ENCODE data around the gene TMX1. TPM values are rescaled to one million over a fixed set of nuclear protein-coding genes. Genes with fewer than 3 reads are reported as not detected.

TMX1 gene
- total RNA-seq (45.5 and 49.5 TPM in 2 replicates), polyA plus RNA-seq (32.6 and 36.5 TPM in 2 replicates), polyA minus RNA-seq (ENCODE audit: low replicate concordance) (1.8 and 6.3 TPM in 2 replicates)
- polyA plus RNA-seq (2012) = 33.0 and 36.0 TPM in 2 replicates

GRCh38 chr14:51239813-51240803 is at the start of gene TMX1:
Gene TMX1, plus strand, starts transcription at chr14:51240247. Its CDS starts 46 bp downstream, at chr14:51240293.
- Histone ChIP-seq H3K4me1 (ENCODE audit: control insufficient read depth, extremely low read depth, insufficient read depth, low read length) (no peaks in the 10 kb centered on the region), H3K9ac (ENCODE audit: insufficient read depth, low read length) (peak within 1 kb of the TSS; percentile 92), H3K9me3 (ENCODE audit: control insufficient read depth, insufficient read depth, low read depth, low read length) (no peaks in the 10 kb centered on the region), H4K20me1 (ENCODE audit: control insufficient read depth, extremely low read depth, insufficient read depth, low read length) (no peaks in the 10 kb centered on the region), H3K27ac (ENCODE audit: insufficient read depth, low read length) (peak within 1 kb of the TSS; percentile 90), H3K4me2 (ENCODE audit: extremely low read depth, insufficient read depth, low read length) (peak within 1 kb of the TSS; percentile 93), H3K79me2 (ENCODE audit: control insufficient read depth, insufficient read depth, low read length) (peaks cover 42% of the 10 kb centered on the region), H3K4me3 (replicated peaks in 1 of 4; ENCODE audit: control extremely low read depth in 1 of 4, insufficient read depth in 1 of 4, low read depth in 3 of 4, low read length in 4 of 4) (peak within 1 kb of the TSS; percentile 85 to 99 (median 94)), H3K36me3 (ENCODE audit: control insufficient read depth, insufficient read depth, low read length) (no peaks in the 10 kb centered on the region), H3K27me3 (ENCODE audit: control insufficient read depth, insufficient read depth, low read length) (no peaks in the 10 kb centered on the region), H2AFZ (ENCODE audit: low read length) (peak within 1 kb of the TSS; percentile 100)
- peak; percentile 97 to 99 for DNase-seq (ENCODE audit: low read depth in 2 of 2)
- TF ChIP-seq EZH2 (IDR thresholded peaks at IDR 0.05; ENCODE audit: low read length, missing control alignments) = no peak
- TF ChIP-seq CTCF (conservative IDR thresholded peaks at IDR 0.05 in 1 of 2, IDR thresholded peaks at IDR 0.05 in 1 of 2; ENCODE audit: low read depth in 1 of 2, low read length in 2 of 2) = peak in 1 of 2 donors; percentile 4

- Histone ChIP-seq H3K4me1 (ENCODE audit: control insufficient read depth, extremely low read depth, insufficient read depth, low read length) (no peaks in the 10 kb centered on the region), H3K27me3 (ENCODE audit: control insufficient read depth, insufficient read depth, low read length) (peaks cover 7% of the 10 kb centered on the region), H3K36me3 (ENCODE audit: control insufficient read depth, insufficient read depth, low read length) (no peaks in the 10 kb centered on the region), H3K79me2 (ENCODE audit: control insufficient read depth, insufficient read depth, low read length) (no peaks in the 10 kb centered on the region), H3K9ac (ENCODE audit: insufficient read depth, low read length) (no peak overlapping the region), H4K20me1 (ENCODE audit: control insufficient read depth, extremely low read depth, insufficient read depth, low read length) (no peaks in the 10 kb centered on the region), H3K4me3 (replicated peaks in 1 of 4; ENCODE audit: control extremely low read depth in 1 of 4, insufficient read depth in 1 of 4, low read depth in 3 of 4, low read length in 4 of 4) (no peak overlapping the region), H3K4me2 (ENCODE audit: extremely low read depth, insufficient read depth, low read length) (no peak overlapping the region), H3K27ac (ENCODE audit: insufficient read depth, low read length) (no peak overlapping the region), H3K9me3 (ENCODE audit: control insufficient read depth, insufficient read depth, low read depth, low read length) (no peaks in the 10 kb centered on the region), H2AFZ (ENCODE audit: low read length) (no peak overlapping the region)
- no peak for DNase-seq (ENCODE audit: low read depth in 2 of 2)
- TF ChIP-seq EZH2 (IDR thresholded peaks at IDR 0.05; ENCODE audit: low read length, missing control alignments) = no peak
- no peak for TF ChIP-seq CTCF (conservative IDR thresholded peaks at IDR 0.05 in 1 of 2, IDR thresholded peaks at IDR 0.05 in 1 of 2; ENCODE audit: low read depth in 1 of 2, low read length in 2 of 2)
Observed at GRCh38 chr14:51201890-51202289, 38.2 kb upstream of the TMX1 start.

GRCh38 chr14:51202914-51203665 is 37.0 kb upstream of the TMX1 start:
- DNase-seq (ENCODE audit: low read depth in 2 of 2) = no peak
- no peaks in the 10 kb centered on the region for H3K79me2 ChIP-seq (ENCODE audit: control insufficient read depth, insufficient read depth, low read length)
- peaks cover 7% of the 10 kb centered on the region for H3K27me3 ChIP-seq (ENCODE audit: control insufficient read depth, insufficient read depth, low read length)
- H3K4me1 ChIP-seq (ENCODE audit: control insufficient read depth, extremely low read depth, insufficient read depth, low read length) = no peaks in the 10 kb centered on the region
- no peaks in the 10 kb centered on the region for H3K36me3 ChIP-seq (ENCODE audit: control insufficient read depth, insufficient read depth, low read length)
- H3K9ac ChIP-seq (ENCODE audit: insufficient read depth, low read length) = no peak overlapping the region
- no peak overlapping the region for H2AFZ ChIP-seq (ENCODE audit: low read length)
- no peak overlapping the region for H3K4me2 ChIP-seq (ENCODE audit: extremely low read depth, insufficient read depth, low read length)
- H3K27ac ChIP-seq (ENCODE audit: insufficient read depth, low read length) = no peak overlapping the region
- no peaks in the 10 kb centered on the region for H3K9me3 ChIP-seq (ENCODE audit: control insufficient read depth, insufficient read depth, low read depth, low read length)
- no peak for TF ChIP-seq EZH2 (IDR thresholded peaks at IDR 0.05; ENCODE audit: low read length, missing control alignments)
- no peak for TF ChIP-seq CTCF (conservative IDR thresholded peaks at IDR 0.05 in 1 of 2, IDR thresholded peaks at IDR 0.05 in 1 of 2; ENCODE audit: low read depth in 1 of 2, low read length in 2 of 2)
- H4K20me1 ChIP-seq (ENCODE audit: control insufficient read depth, extremely low read depth, insufficient read depth, low read length) = no peaks in the 10 kb centered on the region
- no peak overlapping the region for H3K4me3 ChIP-seq (replicated peaks in 1 of 4; ENCODE audit: control extremely low read depth in 1 of 4, insufficient read depth in 1 of 4, low read depth in 3 of 4, low read length in 4 of 4)
